A549 treated with CpdA at 1 μM for 4 hours (cell line): ENCODE results near the gene MAP7D3. TPM values are rescaled to one million over a fixed set of nuclear protein-coding genes. Genes with fewer than 3 reads are reported as not detected.

Source experiments
- total RNA-seq: library from RNA; stranded (reverse); fragments of 200-300 nt; extraction: Qiagen RNA extraction; gene quantifications from 5 replicates; pipeline ENCODE4 v1.2.3, GENCODE V29; 2022; ENCODE audit warnings: low read depth

The MAP7D3 gene, protein sequence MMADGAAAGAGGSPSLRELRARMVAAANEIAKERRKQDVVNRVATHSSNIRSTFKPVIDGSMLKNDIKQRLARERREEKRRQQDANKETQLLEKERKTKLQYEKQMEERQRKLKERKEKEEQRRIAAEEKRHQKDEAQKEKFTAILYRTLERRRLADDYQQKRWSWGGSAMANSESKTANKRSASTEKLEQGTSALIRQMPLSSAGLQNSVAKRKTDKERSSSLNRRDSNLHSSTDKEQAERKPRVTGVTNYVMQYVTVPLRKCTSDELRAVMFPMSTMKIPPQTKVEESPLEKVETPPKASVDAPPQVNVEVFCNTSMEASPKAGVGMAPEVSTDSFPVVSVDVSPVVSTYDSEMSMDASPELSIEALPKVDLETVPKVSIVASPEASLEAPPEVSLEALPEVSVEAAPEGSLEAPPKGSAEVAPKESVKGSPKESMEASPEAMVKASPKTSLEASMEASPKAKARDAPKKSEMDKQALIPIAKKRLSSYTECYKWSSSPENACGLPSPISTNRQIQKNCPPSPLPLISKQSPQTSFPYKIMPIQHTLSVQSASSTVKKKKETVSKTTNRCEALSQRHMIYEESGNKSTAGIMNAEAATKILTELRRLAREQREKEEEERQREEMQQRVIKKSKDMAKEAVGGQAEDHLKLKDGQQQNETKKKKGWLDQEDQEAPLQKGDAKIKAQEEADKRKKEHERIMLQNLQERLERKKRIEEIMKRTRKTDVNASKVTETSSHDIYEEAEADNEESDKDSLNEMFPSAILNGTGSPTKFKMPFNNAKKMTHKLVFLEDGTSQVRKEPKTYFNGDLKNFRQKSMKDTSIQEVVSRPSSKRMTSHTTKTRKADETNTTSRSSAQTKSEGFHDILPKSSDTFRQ
- 11.3 to 15.7 TPM (median 12.9 TPM) in 5 replicates for total RNA-seq

DNA sequence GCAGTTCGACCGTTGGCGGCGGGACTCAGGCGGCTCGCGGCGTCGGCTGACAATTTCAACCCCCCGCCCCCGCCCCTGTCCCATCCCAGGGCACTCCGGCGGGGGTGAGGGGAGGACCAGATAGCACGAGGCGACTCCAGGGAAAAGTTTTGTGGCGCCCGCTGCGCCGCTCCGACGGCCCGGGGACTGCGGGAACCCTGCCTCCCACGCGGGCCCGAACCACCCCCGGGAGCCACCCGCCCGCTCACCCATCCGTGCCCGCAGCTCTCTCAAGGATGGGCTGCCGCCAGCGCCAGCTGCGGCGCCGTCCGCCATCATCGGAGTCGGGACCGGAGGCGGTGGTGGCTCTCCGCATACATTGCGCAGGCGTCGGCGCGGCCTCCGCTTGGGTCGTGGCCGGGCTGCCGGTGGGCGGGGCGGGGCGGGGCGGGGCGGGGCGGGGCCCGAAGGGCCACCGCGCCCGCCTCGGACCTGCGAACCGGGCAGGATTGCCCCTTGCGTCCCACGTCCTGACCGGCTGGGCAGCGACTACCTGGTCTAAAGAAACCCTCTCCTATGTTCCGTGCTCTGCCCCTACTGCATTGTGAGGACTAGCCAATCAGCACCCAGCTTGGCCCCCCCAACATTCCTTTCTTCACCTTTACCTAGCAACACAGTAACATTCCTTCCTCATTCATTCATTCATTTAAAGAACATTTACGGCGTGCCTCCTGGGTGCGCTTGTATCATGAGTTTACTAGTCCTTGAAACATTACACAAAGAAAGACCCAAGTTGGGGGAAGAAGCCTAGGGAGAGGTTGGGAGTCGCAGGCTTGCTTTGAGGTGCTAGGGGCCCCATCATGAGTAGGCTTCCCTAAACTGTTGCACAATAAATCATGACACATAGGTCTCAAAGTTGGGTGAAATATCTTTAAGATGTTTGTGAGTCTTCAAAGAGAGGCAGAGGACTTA, at the start of gene MAP7D3:
Gene MAP7D3 (minus strand): TSS at position 360 of the 951 bp plus-strand sequence. CDS start 42 bp downstream, at position 318.

DNA sequence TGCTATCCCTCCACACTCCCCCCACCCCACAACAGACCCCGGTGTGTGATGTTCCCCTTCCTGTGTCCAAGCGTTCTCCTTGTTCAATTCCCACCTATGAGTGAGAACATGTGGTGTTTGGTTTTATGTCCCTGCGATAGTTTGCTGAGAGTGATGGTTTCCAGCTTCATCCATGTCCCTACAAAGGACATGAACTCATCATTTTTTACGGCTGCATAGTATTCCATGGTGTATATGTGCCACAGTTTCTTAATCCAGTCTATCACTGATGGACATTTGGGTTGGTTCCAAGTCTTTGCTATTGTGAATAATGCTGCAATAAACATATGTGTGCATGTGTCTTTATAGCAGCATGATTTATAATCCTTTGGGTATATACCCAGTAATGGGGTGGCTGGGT, 49.5 kb upstream of the MAP7D3 start, which contains the start of gene ADGRG4:
Gene ADGRG4 (plus strand): TSS at position 243 of the 400 bp plus-strand sequence. CDS start 7,815 bp downstream, outside the sequence.

Other genes starting within 250 kb of the MAP7D3 start
- gene FHL1, start 103.9 kb downstream of the MAP7D3 start, total RNA-seq, result 17.5 to 22.4 TPM (median 20.5 TPM) in 5 replicates
- gene ADGRG4, start 49.6 kb upstream of the MAP7D3 start, total RNA-seq, result not detected in 5 replicates
- not detected in 5 replicates for gene BRS3, start 236.5 kb upstream of the MAP7D3 start, total RNA-seq
- 48.3 to 76.0 TPM (median 57.4 TPM) in 5 replicates for gene HTATSF1, start 246.2 kb upstream of the MAP7D3 start, total RNA-seq